Suprapubic skin (tissue), 3 donors: Measurements from ENCODE around the gene EPHA1.

Experiments
- POLR2A ChIP-seq, 2 donors: fragments of 450-650 bp; IDR thresholded peaks; one replicate each; pipeline ENCODE4 v1.6.1; 2017; ENCODE audit warnings: antibody characterized with exemption in 2 of 2, mild to moderate bottlenecking in 2 of 2, moderate library complexity in 2 of 2
- TF ChIP-seq, protein P1 (sequence below), 2 donors: fragments of 200-600 bp in 1 of 2; fragments of 450-650 bp in 1 of 2; sonication (generic) in 1 of 2; IDR thresholded peaks; one replicate each; pipeline ENCODE4 v1.5.1; 2016 to 2019; ENCODE audit warnings: antibody characterized with exemption in 2 of 2, mild to moderate bottlenecking in 1 of 2, moderate library complexity in 1 of 2

DNA sequence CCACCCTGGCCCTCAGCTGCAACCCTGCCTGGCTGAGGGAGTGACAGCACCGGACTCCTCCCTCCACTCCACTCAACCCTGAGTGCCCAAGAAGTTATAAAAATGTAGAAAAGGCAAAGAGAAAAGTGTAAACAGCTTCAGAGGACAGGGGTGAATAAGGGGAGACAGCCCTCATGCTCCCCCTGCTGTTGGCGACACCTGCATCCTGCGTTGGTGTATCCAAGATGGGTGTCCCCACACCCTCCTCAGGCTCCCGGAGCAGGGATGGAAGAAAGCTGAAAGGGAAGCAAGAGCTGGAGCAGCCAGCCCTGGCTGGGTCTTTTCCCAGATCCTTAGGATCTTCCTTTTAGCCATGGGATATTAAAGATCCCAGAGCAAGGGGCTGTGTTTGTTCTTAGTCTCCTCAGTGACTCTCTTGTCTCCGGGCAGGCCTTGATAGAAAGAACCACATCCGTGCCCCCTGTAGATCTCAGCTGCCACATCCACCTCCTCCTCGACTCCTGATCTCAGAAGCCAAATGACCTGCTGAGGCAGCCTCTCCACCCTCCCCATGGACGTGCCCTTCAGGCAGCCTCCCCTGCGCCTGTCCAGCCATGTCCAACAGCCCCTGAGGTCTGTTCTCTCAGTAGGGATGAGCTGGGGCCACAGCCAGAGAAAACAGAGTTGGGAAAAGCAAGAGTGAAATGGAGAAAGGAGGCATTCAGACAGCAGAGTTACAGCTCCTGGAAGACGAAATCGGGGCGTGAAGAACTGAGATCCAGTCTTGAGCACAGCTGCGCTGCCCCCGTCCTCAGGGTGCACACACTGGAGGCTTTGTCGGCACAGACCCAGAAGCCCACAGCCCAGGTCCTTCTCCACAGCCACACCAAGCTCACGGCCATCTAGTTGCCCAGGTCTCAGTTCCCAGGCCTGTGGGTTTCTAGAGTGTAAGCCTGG, 52.9 kb downstream of the EPHA1 start:
- TF ChIP-seq, protein P1, sequence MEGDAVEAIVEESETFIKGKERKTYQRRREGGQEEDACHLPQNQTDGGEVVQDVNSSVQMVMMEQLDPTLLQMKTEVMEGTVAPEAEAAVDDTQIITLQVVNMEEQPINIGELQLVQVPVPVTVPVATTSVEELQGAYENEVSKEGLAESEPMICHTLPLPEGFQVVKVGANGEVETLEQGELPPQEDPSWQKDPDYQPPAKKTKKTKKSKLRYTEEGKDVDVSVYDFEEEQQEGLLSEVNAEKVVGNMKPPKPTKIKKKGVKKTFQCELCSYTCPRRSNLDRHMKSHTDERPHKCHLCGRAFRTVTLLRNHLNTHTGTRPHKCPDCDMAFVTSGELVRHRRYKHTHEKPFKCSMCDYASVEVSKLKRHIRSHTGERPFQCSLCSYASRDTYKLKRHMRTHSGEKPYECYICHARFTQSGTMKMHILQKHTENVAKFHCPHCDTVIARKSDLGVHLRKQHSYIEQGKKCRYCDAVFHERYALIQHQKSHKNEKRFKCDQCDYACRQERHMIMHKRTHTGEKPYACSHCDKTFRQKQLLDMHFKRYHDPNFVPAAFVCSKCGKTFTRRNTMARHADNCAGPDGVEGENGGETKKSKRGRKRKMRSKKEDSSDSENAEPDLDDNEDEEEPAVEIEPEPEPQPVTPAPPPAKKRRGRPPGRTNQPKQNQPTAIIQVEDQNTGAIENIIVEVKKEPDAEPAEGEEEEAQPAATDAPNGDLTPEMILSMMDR (IDR thresholded peaks at IDR 0.05): no peak
- TF ChIP-seq POLR2A (IDR thresholded peaks at IDR 0.05): no peak
